Mammary epithelial cell (primary cell): Measurements from ENCODE around the gene MRPL43.
"Not testable (repeated sequence)": the region's sequence is repeated elsewhere in the genome, so short reads cannot be mapped to it uniquely, and the experiment has no call there.

Experiments
- CTCF ChIP-seq, 2 donors: IDR thresholded peaks in 1 of 2; conservative IDR thresholded peaks in 1 of 2; 2 replicates each; pipeline ENCODE4 v1.5.1; 2011 to 2012; ENCODE audit warnings: inconsistent platforms in 2 of 2, low read length in 2 of 2, mild to moderate bottlenecking in 2 of 2, control low read depth in 1 of 2, low read depth in 1 of 2; ENCODE audit not compliant: insufficient read depth in 1 of 2; ENCODE audit errors: extremely low read depth in 1 of 2
- EZH2 ChIP-seq: IDR thresholded peaks from 2 replicates; pipeline ENCODE4 v1.6.1; 2012; ENCODE audit warnings: low read length, inconsistent platforms, borderline replicate concordance

DNA sequence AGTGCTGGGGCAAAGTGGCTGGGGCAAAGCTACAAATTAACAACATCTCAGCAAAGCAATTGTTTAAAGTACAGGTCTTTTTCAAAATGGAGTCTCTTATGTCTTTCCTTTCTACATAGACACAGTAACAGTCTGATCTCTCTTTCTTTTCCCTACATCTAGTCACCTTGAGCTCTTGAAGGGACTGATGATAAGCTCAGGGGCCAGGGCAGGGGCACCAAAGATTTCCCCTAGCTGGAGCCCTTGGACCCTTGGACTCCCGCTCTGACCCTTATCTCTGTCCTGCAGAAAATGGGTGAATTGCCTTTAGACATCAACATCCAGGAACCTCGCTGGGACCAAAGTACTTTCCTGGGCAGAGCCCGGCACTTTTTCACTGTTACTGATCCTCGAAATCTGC is 47.1 kb upstream of the MRPL43 start:
- TF ChIP-seq CTCF (conservative IDR thresholded peaks at IDR 0.05 in 1 of 2, IDR thresholded peaks at IDR 0.05 in 1 of 2; ENCODE audit: extremely low read depth in 1 of 2, insufficient read depth in 1 of 2, low read depth in 1 of 2, low read length in 2 of 2); EZH2: not testable (repeated sequence)
